GM23338 (cell line): ENCODE data around the gene ORAI2. TPM values are rescaled to one million over a fixed set of nuclear protein-coding genes. Genes with fewer than 3 reads are reported as not detected.

Source experiments
- ATAC-seq: fragments of 200-7000 bp; cut with Tn5 transposase; 3 replicates; pipeline ENCODE4 v1.9.1; 2020
- DNase-seq: peaks from one replicate; pipeline ENCODE4 v3.0.0-alpha.2; 2015; ENCODE audit warnings: low spot score
- H2AFZ ChIP-seq: fragments of 200-600 bp; sonication (generic); 2 replicates; pipeline ENCODE4 v1.8.0; 2016; ENCODE audit warnings: antibody characterized with exemption, mild to moderate bottlenecking, moderate library complexity
- H3F3A ChIP-seq: fragments of 200-600 bp; sonication (generic); replicated peaks from 2 replicates; pipeline ENCODE4 v1.8.0; 2017; ENCODE audit warnings: antibody characterized with exemption, mixed run types, low read depth
- H3K27ac ChIP-seq: fragments of 200-600 bp; sonication (generic); 2 replicates; pipeline ENCODE4 v1.6.1; 2016; ENCODE audit warnings: low read depth
- H3K27me3 ChIP-seq: fragments of 200-600 bp; sonication (generic); 2 replicates; pipeline ENCODE4 v1.8.0; 2016; ENCODE audit warnings: mild to moderate bottlenecking, mixed run types, moderate library complexity; ENCODE audit not compliant: insufficient read depth
- H3K36me3 ChIP-seq: fragments of 200-600 bp; sonication (generic); 2 replicates; pipeline ENCODE4 v1.8.0; 2016; ENCODE audit warnings: mild to moderate bottlenecking; ENCODE audit not compliant: insufficient read depth
- H3K4me1 ChIP-seq: fragments of 200-600 bp; sonication (generic); 2 replicates; pipeline ENCODE4 v1.8.0; 2016; ENCODE audit warnings: mild to moderate bottlenecking, moderate library complexity; ENCODE audit not compliant: insufficient read depth
- H3K4me2 ChIP-seq: fragments of 200-600 bp; sonication (generic); 2 replicates; pipeline ENCODE4 v1.7.1; 2017; ENCODE audit warnings: mixed run types
- H3K4me3 ChIP-seq: fragments of 200-600 bp; sonication (generic); 2 replicates; pipeline ENCODE4 v1.6.1; 2016; ENCODE audit warnings: mixed run types
- H3K79me2 ChIP-seq: fragments of 200-600 bp; sonication (generic); replicated peaks from 2 replicates; pipeline ENCODE4 v1.8.0; 2017; ENCODE audit warnings: mild to moderate bottlenecking; ENCODE audit not compliant: insufficient read depth
- H3K9me2 ChIP-seq: fragments of 200-600 bp; sonication (generic); 2 replicates; pipeline ENCODE4 v1.8.0; 2017; ENCODE audit not compliant: insufficient read depth
- H4K20me1 ChIP-seq: fragments of 200-600 bp; sonication (generic); replicated peaks from 2 replicates; pipeline ENCODE4 v1.8.0; 2017; ENCODE audit warnings: mild to moderate bottlenecking; ENCODE audit not compliant: insufficient read depth
- H3K27ac Mint-ChIP-seq: 2 replicates; pipeline ENCODE4 v1.8.0; 2020; ENCODE audit warnings: inconsistent platforms, mild to moderate bottlenecking, moderate library complexity, mixed read lengths
- H3K27me3 Mint-ChIP-seq: 3 replicates; pipeline ENCODE4 v1.8.0; 2022; ENCODE audit warnings: low read depth, mild to moderate bottlenecking, moderate library complexity, mixed read lengths, inconsistent platforms; ENCODE audit not compliant: insufficient read depth, poor library complexity
- H3K36me3 Mint-ChIP-seq: 3 replicates; pipeline ENCODE4 v1.8.0; 2021; ENCODE audit warnings: low read depth, mild to moderate bottlenecking, inconsistent platforms, moderate library complexity, mixed read lengths
- H3K4me1 Mint-ChIP-seq: 3 replicates; pipeline ENCODE4 v1.8.0; 2020; ENCODE audit warnings: mild to moderate bottlenecking, inconsistent platforms, mixed read lengths
- H3K4me3 Mint-ChIP-seq: 3 replicates; pipeline ENCODE4 v1.8.0; 2021; ENCODE audit warnings: moderate library complexity, mild to moderate bottlenecking, inconsistent platforms, mixed read lengths
- H3K9me3 Mint-ChIP-seq: 3 replicates; pipeline ENCODE4 v1.8.0; 2020; ENCODE audit warnings: moderate library complexity, mild to moderate bottlenecking, inconsistent platforms, mixed read lengths
- EZH2 ChIP-seq: fragments of 200-600 bp; sonication (generic); IDR thresholded peaks from one replicate; pipeline ENCODE4 v1.8.0; 2017; ENCODE audit warnings: antibody characterized with exemption, mild to moderate bottlenecking, low read depth; ENCODE audit not compliant: unreplicated experiment
- EZH2phosphoT487 ChIP-seq: fragments of 200-600 bp; sonication (generic); IDR thresholded peaks from one replicate; pipeline ENCODE4 v1.8.1; 2018; ENCODE audit warnings: antibody characterized with exemption; ENCODE audit not compliant: unreplicated experiment
- NANOG ChIP-seq: IDR thresholded peaks from 2 replicates; pipeline ENCODE4 v1.6.1; 2016; ENCODE audit warnings: antibody characterized with exemption, borderline replicate concordance
- POLR2AphosphoS5 ChIP-seq: IDR thresholded peaks from 2 replicates; pipeline ENCODE4 v1.6.1; 2016; ENCODE audit warnings: antibody characterized with exemption, low read depth
- STAT1 ChIP-seq: IDR thresholded peaks from one replicate; pipeline ENCODE4 v1.6.1; 2016; ENCODE audit warnings: antibody characterized with exemption; ENCODE audit not compliant: unreplicated experiment
- polyA plus RNA-seq: library from polyadenylated mRNA; unstranded; fragments of >200 nt; fragmentation: Nextera tagmentation; extraction: Ambion mirVana; gene quantifications from 2 replicates; pipeline ENCODE4 v1.2.1, GENCODE V29; 2016
- total RNA-seq: library from RNA; depleted of rRNA; stranded (reverse); fragments of >200 nt; shearing (Covaris generic); gene quantifications from 2 replicates; pipeline ENCODE4 v1.2.3, GENCODE V29; 2014
- TF ChIP-seq, protein P1 (sequence below): IDR thresholded peaks from 2 replicates; pipeline ENCODE4 v1.6.1; 2016; ENCODE audit warnings: antibody characterized with exemption
- TF ChIP-seq, protein P2 (sequence below), 2 experiments: fragments of 200-600 bp in 1 of 2; sonication (generic) in 1 of 2; conservative IDR thresholded peaks; 2 replicates each; pipeline versions ENCODE4 v1.5.1 to v1.6.1; 2016 to 2017; ENCODE audit warnings: antibody characterized with exemption in 2 of 2, low read depth in 2 of 2, mild to moderate bottlenecking in 2 of 2, moderate library complexity in 1 of 2
- TF ChIP-seq, protein P3 (sequence below): IDR thresholded peaks from one replicate; pipeline ENCODE4 v1.6.1; 2018; ENCODE audit warnings: antibody characterized with exemption; ENCODE audit not compliant: unreplicated experiment

ORAI2 gene
- total and polyA plus RNA-seq, 2 experiments from 2014 or later, result 6.6 to 33.8 TPM

DNA sequence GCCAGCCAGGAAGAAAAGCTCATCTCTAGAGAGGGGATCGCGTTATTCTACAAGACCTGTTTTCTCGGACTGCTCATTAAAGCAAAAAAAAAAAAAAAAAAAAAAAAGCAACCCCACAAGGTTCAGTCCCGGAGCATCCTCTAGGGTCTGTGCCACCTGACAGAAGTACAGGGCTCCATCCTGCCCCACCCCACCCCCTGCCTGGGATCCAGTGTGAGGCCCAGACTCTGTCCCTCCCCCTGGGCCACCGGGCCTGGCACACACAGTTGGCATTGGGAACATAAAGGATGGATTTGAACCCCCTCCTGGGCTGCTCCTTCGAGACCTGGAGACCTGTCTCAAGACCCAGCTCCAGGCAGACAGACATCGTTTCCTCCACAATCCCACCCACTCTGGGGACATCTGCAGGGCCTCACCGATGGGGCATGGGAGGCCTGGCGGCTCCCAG is 688 bp downstream of the ORAI2 start (continued):
- TF ChIP-seq, protein P1, sequence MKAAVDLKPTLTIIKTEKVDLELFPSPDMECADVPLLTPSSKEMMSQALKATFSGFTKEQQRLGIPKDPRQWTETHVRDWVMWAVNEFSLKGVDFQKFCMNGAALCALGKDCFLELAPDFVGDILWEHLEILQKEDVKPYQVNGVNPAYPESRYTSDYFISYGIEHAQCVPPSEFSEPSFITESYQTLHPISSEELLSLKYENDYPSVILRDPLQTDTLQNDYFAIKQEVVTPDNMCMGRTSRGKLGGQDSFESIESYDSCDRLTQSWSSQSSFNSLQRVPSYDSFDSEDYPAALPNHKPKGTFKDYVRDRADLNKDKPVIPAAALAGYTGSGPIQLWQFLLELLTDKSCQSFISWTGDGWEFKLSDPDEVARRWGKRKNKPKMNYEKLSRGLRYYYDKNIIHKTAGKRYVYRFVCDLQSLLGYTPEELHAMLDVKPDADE, result no peak
- TF ChIP-seq, protein P2, sequence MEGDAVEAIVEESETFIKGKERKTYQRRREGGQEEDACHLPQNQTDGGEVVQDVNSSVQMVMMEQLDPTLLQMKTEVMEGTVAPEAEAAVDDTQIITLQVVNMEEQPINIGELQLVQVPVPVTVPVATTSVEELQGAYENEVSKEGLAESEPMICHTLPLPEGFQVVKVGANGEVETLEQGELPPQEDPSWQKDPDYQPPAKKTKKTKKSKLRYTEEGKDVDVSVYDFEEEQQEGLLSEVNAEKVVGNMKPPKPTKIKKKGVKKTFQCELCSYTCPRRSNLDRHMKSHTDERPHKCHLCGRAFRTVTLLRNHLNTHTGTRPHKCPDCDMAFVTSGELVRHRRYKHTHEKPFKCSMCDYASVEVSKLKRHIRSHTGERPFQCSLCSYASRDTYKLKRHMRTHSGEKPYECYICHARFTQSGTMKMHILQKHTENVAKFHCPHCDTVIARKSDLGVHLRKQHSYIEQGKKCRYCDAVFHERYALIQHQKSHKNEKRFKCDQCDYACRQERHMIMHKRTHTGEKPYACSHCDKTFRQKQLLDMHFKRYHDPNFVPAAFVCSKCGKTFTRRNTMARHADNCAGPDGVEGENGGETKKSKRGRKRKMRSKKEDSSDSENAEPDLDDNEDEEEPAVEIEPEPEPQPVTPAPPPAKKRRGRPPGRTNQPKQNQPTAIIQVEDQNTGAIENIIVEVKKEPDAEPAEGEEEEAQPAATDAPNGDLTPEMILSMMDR (conservative IDR thresholded peaks at IDR 0.05; ENCODE audit: low read depth in 2 of 2), result no peak
- TF ChIP-seq, protein P3, sequence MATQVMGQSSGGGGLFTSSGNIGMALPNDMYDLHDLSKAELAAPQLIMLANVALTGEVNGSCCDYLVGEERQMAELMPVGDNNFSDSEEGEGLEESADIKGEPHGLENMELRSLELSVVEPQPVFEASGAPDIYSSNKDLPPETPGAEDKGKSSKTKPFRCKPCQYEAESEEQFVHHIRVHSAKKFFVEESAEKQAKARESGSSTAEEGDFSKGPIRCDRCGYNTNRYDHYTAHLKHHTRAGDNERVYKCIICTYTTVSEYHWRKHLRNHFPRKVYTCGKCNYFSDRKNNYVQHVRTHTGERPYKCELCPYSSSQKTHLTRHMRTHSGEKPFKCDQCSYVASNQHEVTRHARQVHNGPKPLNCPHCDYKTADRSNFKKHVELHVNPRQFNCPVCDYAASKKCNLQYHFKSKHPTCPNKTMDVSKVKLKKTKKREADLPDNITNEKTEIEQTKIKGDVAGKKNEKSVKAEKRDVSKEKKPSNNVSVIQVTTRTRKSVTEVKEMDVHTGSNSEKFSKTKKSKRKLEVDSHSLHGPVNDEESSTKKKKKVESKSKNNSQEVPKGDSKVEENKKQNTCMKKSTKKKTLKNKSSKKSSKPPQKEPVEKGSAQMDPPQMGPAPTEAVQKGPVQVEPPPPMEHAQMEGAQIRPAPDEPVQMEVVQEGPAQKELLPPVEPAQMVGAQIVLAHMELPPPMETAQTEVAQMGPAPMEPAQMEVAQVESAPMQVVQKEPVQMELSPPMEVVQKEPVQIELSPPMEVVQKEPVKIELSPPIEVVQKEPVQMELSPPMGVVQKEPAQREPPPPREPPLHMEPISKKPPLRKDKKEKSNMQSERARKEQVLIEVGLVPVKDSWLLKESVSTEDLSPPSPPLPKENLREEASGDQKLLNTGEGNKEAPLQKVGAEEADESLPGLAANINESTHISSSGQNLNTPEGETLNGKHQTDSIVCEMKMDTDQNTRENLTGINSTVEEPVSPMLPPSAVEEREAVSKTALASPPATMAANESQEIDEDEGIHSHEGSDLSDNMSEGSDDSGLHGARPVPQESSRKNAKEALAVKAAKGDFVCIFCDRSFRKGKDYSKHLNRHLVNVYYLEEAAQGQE, result no peak
- TF ChIP-seq EZH2, result no peak
- TF ChIP-seq STAT1, result no peak

DNA sequence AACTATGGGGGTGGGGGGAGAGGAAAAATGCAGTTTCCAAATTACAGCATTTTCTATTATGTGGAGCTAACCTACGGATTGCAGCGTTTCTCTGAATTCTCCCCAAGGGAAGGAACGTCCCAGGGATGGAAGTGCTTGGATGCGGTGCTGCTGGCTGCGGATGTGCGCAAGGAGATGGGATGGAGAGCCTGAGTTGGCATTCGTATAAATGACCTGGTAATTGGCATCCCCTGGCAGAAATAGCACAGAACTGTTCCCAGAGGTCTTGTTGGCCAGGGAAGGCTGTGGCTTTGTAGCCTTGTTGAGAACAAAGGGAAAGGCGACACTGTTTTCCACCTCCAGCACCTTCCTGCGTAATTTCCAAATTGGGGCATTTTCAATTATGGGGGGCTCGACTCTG is 2.7 kb downstream of the ORAI2 start:
- no peaks in the 10 kb centered on the region; the same call in 1 of the 2 replicates for H3F3A ChIP-seq
- H2AFZ ChIP-seq, result no peak overlapping the region
- TF ChIP-seq EZH2 (no peak), NANOG (no peak), EZH2phosphoT487 (no peak), POLR2AphosphoS5 (no peak)
- TF ChIP-seq, protein P3, result no peak
- DNase-seq (no peak), ATAC-seq (no peak)
- Mint-ChIP-seq H3K36me3 (peaks cover 3% of the 10 kb centered on the region; the same call in 2 of the 3 replicates), H3K9me3 (no peaks in the 10 kb centered on the region), H3K4me3 (no peak overlapping the region), H3K4me1 (peaks cover 19% of the 10 kb centered on the region), H3K27me3 (peaks cover 13% of the 10 kb centered on the region), H3K27ac (no peak overlapping the region)
- H3K36me3 ChIP-seq, result no peaks in the 10 kb centered on the region
- H3K27ac ChIP-seq, result no peak overlapping the region
- no peaks in the 10 kb centered on the region for H4K20me1 ChIP-seq
- 0 out of 2 replicates have a peak, but pooled peaks cover 7% of the 10 kb centered on the region for H3K79me2 ChIP-seq
- H3K4me3 ChIP-seq, result no peak overlapping the region
- H3K4me2 ChIP-seq, result no peak overlapping the region
- H3K4me1 ChIP-seq, result peaks cover 24% of the 10 kb centered on the region
- H3K27me3 ChIP-seq, result no peaks in the 10 kb centered on the region
- H3K9me2 ChIP-seq, result no peaks in the 10 kb centered on the region
